ENCODE results near the gene COPS2. TPM values are rescaled to one million over a fixed set of nuclear protein-coding genes. Genes with fewer than 3 reads are reported as not detected.

Gene COPS2
- total and polyA plus RNA-seq, 9 of the 15 experiments (the other 6 are each of a cell fraction or from before 2014, with no cell fraction given), result 66.4 to 154 (median 117) TPM

GRCh38 chr15:49155110-49155833, at the start of gene COPS2 (continued):
- peak; percentile 54 for TF ChIP-seq AFF4 (CRISPR knock-in tag; IDR thresholded peaks at IDR 0.05)
- TF ChIP-seq GMEB1 (CRISPR knock-in tag; IDR thresholded peaks at IDR 0.05), result no peak
- TF ChIP-seq SNIP1 (IDR thresholded peaks at IDR 0.05; ENCODE audit: low read depth), result no peak
- TF ChIP-seq MYBL2 (IDR thresholded peaks at IDR 0.05; ENCODE audit: low read depth), result no peak
- no peak for TF ChIP-seq MYBL2 (CRISPR knock-in tag; IDR thresholded peaks at IDR 0.05; ENCODE audit: borderline replicate concordance)
- TF ChIP-seq EP300 (IDR thresholded peaks at IDR 0.05; ENCODE audit: low read length), result peak; percentile 68
- peak; percentile 85 for TF ChIP-seq ELF1 (tag; IDR thresholded peaks at IDR 0.05)
- TF ChIP-seq TCF3 (CRISPR knock-in tag; IDR thresholded peaks at IDR 0.05), result no peak
- TF ChIP-seq MXI1 (IDR thresholded peaks at IDR 0.05; ENCODE audit: low read depth, low read length), result peak; percentile 90
- TF ChIP-seq ZBTB40 (IDR thresholded peaks at IDR 0.05), result peak; percentile 100
- TF ChIP-seq ZBTB40 (CRISPR knock-in tag; IDR thresholded peaks at IDR 0.05), result 0 out of 2 replicates have a peak, but pooled peaks have one; percentile 33
- no peak for TF ChIP-seq ZBTB26 (CRISPR knock-in tag; IDR thresholded peaks at IDR 0.05)
